HEK293 (cell line): ENCODE results near the gene LPCAT4.
"Not testable (repeated sequence)": the region's sequence is repeated elsewhere in the genome, so short reads cannot be mapped to it uniquely, and the experiment has no call there.

Source experiments
- CTCF ChIP-seq: fragments of 450-650 bp; formaldehyde crosslinking; IDR thresholded peaks from 2 replicates; pipeline ENCODE4 v1.5.1; 2016; ENCODE audit warnings: missing biosample characterization, missing genetic modification characterization
- ZNF335 ChIP-seq: fragments of 450-650 bp; formaldehyde crosslinking; conservative IDR thresholded peaks from 2 replicates; pipeline ENCODE4 v1.5.1; 2016; ENCODE audit warnings: missing biosample characterization, missing genetic modification characterization

GRCh38 chr15:34342213-34342736, 24.7 kb downstream of the LPCAT4 start:
- TF ChIP-seq CTCF, ZNF335 (tag by site-specific recombination): not testable (repeated sequence)
